DMS53 (cell line): ENCODE measurements around the gene JAML.

Experiments used
- DNase-seq: peaks from one replicate; lab custom pipeline; 2025; lab: John Stamatoyannopoulos, UW

JAML gene

DNA sequence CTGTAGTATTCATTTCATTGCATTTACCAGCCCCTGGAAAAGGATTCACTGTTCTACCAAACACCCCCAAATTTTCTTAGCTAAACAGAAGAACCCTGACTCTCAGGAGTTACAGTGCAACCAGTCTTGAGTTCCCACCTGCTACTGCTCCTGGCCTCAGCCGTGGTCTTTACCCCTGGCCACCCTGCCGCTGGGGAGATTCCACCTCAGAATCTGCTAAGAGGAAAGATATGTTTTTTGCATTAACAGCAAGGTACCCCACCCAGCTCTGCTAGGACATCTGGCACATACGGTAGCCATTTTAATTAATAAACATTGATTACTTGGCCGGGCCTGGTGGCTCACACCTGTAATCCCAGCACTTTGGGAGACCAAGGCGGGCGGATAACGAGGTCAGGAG lies 9.0 kb downstream of the JAML start:
- DNase-seq, result no peak

DNA sequence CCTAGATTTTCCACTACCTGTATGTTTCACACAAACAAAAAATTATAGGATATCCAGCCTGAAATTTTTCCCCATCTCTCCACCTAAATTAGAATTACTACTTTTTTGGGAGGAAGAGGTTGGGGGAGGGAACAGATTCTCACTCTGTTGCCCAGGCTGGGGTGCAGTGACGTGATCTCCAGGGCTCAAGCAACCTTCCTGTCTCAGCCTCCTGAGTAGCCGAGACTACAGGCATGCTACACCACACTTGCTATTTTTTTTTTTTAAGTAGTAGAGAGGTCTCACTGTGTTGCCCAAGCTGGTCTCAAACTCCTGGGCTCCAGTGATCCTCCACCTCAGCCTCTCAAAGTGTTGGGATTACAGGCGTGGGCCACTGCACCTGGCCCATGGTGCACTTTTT lies 9.5 kb downstream of the JAML start:
- DNase-seq, result no peak

DNA sequence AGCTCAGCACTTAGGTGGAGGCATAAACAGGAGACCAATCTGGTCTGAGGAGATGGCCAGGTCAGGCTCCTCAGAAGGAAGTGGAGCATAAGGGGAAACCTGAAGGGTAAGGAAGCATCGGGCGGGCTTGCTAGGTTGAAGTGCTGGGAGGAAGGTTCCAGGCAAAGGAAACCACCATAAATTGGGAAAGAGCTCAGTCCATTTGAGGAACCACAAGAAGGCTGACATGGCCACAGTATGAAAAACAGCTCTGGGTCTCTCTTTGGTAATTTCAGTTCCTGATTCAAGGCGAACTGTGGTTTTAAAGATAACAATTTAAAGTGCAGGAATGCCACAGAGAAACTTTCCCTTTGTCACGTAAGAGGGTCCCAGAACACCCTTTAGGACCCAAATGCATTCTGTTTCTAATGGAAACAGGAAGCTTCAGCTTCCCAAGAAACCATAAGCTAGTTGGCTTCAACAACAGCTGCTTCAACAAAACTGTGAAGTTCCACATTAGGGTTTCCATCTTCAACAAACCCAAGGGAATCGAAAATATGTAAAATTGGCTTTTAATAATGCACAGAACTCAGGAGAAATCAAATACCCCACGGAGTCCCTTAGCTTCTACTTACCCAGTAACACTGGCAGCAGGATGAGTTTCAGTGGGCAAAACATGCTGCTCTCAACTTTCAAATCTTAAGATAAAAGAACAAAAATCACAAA lies 10.4 kb downstream of the JAML start:
- no peak for DNase-seq

DNA sequence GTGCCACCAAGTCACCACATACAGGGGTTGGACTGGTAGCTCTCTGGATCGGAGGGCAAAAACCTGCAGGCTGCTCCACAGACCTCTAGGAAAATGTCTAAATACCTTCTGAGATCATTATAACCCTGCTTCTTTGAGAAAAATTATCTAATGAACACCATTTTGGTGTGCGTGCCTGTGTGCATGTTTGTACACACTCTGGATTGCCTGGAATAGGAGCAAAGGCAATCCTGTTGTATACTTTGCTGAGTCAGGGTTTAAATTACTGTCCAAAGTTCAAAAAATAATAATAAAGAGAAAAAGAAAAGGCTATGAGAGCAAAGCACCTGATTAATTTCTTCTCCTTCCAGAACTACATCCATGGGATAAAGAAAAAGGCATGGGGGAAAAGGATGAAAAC lies 11.0 kb downstream of the JAML start:
- DNase-seq, result no peak

DNA sequence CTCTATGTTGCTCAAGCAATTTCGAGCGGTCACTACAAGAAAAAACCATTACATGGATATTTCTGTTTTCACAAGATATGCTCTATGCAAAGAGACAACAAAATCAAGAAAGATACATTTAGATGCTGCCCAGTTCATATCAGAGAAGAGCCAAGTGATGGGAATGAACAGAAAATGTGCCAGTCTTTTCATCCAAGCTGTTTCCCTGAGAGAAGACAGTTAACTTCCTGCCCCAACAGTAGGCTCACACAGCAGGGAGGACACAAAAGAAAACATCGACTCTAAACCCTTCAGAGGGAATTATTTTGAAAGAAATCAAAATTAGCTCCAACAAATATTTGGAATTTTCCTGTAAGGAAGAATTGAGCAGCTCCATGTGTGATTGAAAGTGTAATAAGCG lies 11.6 kb downstream of the JAML start:
- DNase-seq, result no peak

DNA sequence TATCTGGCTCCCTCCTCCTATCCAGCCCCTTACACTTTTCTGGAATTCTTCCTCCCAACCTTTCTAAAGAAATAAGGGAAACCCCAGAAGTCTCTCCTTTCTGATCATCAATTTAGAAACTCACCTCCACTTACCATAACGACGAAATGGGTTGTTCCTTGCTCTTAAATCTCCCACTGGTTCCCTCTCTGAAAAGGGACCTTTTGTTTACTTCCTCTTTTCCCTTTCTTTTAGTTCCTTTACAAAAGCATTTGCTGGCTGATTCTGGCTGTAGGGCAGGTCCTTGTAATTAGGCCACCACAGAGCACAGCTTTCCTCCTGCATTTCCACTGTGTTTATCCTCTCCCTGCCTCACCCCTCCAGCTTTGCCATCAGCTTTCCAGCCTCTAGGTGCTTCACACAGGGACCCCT lies 12.0 kb downstream of the JAML start:
- DNase-seq, result no peak

DNA sequence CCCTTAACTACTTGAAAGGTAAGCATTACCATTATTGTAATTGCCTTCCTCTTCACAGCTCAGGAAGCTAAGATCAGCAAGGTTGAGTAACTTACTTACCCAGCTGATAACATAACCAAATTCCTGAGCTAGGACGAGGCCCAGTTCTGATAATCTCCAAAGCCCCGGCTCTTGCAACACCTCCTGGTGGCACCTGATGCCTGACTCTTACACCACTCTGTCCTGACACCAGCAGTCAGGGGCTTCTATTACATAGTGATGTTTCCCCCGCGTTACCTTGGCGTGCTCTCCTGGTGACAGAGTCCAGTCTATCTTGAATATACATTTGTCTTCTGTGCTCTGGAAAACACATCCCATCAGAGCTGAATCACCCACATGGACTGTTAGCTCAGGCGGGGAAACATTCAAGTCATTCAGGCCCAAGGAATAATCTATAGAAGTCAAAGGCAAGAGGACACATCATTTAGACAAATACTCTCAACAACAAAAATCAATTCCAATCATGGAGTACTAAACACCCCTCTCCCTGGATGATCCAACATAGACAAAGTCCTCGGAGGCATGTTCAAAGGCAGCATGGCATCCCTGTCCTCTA lies 12.6 kb downstream of the JAML start:
- DNase-seq, result no peak

DNA sequence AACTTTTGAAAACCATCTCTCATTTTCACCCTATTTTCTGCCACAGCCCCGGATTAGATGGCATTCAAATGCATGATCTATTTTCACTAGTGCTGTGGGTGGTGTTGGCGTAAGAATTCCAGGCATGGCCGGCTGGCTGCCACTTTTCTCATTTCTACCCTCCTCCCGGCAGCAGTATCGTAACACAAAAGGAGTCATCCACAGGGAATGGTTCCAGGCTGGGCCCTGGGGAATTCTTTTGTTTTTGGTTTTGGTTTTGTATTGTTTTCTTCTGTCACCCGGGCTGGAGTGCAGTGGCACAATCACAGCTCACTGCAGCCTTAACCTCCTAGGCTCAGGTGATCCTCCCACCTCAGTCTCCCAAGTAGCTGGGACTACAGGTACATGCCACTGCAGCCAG lies 13.8 kb downstream of the JAML start:
- DNase-seq, result no peak

DNA sequence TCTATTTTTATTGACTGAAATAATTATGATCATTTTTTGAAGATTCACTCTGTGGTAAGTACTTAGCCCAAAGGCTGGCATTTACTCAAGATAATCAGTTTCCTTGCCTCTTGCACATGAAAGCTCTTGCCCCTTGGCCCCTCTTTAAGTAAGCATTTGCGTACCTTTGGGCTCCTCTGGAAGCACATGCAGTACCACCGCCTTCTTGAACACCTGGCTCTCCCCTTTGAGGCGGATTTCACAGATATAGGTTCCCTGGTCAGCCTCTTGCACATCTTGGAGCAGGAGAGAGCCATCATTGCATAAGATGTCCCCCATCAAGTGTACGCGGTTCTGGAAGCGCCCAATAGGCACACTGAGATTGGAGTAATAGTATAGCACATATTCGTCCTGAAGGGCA lies 14.5 kb downstream of the JAML start:
- DNase-seq, result no peak

DNA sequence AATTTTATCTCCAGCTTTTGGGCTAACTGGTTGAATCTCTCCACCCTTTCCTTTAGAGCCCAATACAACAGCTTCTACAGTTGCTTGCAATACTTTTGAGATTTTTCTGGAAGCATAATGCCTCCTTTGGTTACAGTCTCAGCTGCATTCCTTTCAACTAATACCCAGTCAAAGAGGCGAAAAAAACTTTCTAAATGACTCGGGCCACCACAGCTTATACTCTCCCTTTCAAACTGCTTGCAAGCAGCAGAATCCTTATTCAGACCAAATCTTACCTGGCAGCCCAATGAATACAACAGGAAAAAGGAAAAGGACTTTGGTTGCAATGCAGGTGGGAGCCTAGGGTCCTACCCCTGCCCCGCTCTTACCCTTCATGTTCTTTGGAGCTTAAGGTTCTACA lies 15.8 kb downstream of the JAML start:
- DNase-seq, result no peak

DNA sequence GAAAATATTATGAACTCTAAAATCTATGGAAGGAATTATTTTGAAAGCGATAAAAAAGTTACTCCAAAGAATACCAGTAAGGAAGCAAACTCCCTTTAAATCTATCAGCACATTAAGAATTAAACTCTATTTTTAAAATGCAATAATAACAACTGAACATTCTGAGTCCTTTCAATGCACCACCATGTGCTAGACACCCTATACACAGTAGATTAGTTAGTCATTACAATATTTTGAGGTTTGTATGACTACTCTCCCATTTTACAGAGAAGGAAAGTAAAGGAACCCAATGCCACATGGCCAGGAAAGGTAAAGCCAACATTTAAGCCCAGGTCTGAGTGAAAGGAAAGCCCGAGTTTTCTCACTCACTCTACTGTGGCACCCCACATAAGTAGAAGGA lies 17.7 kb downstream of the JAML start:
- DNase-seq, result no peak

DNA sequence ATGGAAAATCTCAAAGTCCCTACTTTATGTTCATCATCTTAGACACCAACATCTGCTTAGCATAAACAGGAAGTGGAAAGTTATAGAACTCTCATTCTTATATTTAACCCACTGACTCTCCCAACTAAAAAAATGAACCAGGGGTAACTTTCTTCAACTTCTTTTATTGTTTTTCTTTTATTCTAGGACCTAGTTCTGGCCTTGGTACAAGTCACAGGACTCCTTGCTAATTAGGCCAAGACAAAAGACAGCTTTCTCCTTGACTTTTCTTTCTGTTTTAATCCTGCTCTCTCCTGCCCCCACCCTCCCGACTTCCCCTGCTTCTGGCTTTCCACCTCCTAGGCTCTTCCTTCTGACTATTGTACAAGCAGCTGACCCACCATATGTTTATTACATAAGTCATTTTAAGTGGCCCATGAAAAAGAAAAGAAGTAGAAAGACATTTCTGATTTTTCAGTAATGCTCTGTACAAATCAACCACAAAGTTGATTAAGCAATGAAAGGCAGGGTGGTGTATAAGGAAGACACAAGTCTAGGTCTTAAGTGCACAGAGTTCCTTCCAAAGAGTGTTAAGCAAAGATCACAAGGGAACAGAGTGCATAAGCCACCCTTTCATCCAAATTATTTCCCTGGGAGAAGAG lies 18.3 kb downstream of the JAML start:
- DNase-seq, result no peak

DNA sequence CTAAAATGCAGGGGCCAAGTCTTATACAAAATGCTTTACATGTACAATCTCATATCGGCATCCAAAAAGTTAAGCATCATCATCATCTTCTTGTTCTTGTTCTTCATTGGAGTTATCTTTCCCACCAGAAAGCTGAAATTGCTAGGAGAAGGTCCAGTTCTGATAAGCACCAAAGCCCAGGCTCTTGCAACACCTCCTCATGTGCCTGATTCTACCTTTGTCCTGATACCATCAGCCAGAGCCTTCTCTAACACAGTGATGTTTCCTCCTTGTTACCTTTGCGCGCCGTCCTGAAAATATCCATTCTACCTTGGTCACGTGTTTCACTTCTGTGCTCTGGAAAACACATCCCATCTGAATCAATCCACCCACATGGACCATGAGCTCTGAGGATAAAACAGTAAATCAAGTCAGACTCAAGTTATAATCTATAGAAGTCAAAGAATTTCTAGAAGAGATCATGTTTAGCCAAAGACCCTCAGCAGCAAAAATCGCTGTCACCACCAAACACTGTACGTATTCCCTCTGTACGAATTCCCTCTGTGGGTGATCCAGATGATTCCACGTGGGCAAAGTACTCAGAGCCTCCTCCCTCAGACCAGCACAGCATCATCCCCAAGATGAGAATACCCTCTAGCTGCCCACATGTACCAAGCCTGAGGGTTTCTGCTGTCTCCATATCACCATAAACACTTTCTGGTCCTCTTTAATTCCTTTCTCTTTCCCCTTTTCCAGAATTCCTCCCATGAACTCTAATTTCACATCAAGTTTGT lies 19.0 kb downstream of the JAML start:
- no peak for DNase-seq

DNA sequence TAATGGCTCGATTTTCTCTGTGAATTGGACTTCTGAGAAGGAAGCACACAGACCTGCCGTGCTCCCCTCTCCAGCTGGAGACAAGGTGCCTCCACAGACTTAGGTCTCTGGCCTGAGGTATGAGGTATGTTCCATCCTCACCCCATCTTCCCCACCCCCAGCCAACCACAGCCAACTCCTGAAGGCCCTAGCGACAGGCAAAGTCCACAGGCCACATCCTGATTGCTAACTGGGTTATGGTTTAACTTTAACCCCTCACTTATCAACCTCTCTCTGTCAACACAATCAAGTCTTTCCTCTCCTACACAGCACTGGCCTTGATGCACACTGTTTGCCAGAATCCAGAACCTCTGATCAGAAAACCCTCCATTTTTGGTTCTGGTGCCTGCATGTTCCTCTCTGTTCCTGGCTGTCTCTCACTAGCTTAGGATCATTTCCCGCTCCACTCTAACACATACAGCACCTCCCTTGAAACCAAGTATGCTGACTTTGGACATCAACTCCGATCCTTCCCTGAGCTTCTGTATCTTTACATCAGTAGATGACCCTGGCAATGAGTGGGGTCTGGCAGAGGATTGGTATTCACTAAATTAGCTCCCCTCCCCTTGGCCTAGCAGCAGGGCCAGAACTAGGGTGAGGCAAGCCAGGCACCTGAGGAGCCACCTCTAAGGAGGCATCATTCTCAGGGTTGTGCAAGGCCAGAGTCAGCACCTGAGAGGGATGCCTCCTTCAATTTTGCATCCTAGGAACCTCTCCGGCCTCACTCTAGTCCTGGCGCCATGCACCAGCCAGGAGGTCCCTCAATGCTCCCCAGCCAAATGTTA lies 22.0 kb downstream of the JAML start:
- DNase-seq, result no peak

DNA sequence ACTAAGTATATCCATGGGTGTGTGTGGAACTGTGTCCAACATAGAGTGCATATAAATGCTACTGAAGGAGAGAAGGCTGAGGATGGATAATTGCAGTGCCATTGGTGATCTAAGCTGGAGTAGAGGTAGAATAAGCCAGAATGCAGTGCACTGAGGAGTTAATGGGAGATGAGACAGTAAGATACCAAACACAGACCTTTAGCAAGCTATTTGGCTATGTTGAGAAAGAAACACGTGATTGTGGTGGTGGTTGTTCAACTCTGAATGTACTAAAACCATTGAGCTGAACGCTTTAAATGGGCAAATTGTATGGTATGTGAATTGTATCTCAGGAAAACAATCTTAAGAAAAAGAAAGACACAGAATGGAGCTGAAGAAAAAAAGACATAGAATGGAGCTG lies 22.8 kb downstream of the JAML start:
- no peak for DNase-seq

DNA sequence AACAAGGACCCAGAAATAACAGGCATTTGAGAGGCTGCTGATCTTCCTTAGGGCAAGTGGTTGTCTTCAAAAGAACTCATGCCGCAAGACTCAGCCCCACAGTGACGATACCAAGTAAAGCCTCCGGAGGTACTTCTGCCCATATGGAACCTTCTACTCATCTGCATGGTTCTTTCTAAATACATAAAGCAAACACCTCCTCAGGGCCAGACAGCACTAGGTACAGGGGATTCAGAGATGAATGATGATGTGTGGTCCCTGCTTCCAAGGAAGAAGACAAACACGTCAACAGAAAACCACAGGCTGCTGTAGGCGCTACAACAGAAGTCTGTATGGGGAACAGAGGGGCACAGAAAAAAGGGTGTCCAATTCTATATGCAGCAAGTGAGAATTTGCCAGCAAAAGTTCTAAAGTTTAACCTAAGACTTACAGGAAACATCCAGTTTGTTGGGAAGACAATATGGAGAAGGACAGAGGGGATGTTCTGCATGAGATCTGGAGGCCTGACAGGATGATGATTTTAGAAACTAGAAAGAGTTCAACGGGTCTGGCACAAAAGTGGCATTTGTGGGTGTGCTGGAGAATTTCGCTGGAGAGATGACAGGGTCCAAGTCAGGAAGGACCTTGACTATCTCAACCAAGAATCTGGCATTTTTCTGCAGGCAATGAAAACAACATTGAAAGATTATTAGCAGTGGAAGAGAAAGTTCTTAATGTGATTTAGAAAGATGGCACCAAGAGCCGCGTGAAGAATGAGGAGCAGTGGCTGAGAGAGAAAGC lies 23.7 kb downstream of the JAML start:
- no peak for DNase-seq

DNA sequence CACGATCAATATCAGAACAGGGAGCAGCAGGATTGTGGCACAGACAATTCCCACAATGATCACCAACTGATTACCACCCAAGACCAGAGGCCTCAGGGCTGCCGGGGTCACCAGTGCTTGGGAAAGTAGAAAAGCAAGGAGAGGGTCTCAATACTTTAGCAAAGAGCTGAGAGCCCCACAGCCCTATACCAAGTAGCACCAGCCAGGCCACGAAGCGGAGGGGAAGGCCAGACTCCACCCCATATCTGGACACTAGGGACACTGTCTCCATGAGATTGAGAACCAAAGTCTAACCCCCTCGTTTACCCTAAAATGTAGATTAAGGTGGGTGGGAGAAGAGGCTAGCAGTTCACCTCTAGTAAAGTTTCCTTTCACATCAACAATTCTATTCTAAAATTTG lies 24.3 kb downstream of the JAML start:
- no peak for DNase-seq

DNA sequence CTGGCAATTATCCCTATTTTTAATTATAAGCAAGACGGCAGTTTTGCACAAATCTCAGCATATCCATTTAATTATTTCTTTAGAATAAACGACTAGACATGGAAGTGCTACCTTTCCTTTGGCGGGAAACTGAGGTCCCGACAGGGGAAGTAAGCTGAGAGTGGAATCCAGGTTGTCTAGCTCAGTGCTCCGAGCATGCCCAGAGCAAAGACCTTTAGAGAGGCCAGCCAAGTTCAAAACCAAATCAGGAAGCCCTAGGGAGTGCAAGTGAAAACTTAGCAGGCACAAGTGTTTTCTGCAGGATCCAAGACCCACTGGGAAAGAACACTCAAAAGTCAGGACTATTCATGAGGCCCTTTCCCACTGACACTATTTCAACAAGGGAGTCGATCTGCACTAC lies 25.7 kb downstream of the JAML start:
- no peak for DNase-seq

DNA sequence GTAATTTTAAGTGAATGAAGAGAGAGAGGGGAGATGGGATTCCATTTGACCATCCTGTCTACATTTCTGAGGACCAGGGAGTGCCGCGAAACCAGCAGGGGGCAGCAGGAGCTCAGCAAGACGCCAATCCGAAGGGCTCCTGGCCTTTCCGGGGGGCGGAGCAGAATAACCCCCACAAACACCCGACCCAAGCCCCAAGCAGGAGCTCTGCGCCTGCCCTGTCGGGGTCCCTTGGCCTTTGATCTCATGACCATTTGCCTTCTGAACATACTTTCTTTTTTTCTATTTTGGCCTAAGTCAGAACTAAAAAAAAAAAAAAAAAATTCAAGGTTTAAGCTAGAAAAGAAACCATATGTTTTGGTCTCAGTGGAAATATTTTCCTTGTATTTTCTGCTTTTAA lies 26.4 kb downstream of the JAML start:
- DNase-seq, result peak; percentile 87

DNA sequence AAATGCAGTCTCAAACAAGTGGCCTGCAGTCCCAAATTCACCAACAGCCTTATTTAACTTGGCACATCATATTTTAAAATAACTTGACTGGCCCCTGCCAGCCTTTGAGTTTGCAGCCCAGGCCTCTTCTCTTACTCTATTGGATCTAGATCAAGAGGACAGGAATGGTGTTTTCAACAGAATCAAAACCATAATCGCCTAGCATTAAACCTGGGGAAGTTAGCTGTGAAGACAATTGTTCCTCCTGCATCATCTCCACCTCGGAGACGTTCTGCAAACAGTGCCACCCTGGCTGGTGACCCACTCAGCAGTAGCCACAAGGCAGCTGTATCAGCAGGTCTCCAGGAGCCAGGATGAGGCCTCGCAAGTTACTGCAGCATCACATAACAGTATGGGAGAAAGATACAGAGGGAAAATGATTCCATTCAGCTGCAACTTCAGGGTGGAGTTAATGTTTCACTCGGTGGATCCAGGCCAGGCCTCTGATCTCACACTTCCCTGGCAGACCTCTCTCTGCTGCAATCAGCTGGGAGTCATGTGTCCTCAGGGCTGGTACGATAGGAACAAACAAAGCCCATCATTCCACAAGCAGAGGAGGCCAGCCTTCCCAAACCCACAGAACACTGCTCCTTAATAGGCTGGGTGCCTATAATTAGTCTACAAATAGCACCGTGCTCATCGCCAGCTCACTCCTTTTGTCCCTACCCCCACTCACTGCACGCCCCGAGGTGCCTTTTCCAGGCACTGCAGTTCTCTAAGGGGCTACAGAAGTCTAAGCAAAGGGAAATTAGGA lies 29.8 kb downstream of the JAML start:
- peak; percentile 94 for DNase-seq
